ENCODE results near the gene ETV3. TPM values are rescaled to one million over a fixed set of nuclear protein-coding genes. Genes with fewer than 3 reads are reported as not detected.

Gene ETV3
- polyA plus RNA-seq, 12 donors: 13.6 to 133 (median 16.6) TPM

GRCh38 chr1:157096881-157097280 lies 41.3 kb downstream of the ETV3 start:
- no peak for DNase-seq

GRCh38 chr1:157095551-157095950 lies 42.6 kb downstream of the ETV3 start:
- DNase-seq: no peak

GRCh38 chr1:157095091-157095490 lies 43.1 kb downstream of the ETV3 start:
- no peak for DNase-seq

- DNase-seq: no peak
These were observed 45.4 kb downstream of the ETV3 start for GRCh38 chr1:157092831-157093230.

- DNase-seq: no peak
These were observed 46.4 kb downstream of the ETV3 start for GRCh38 chr1:157091668-157092273.

GRCh38 chr1:157091186-157091585 lies 47.0 kb downstream of the ETV3 start:
- no peak for DNase-seq

- DNase-seq: no peak
These were observed 47.4 kb downstream of the ETV3 start for GRCh38 chr1:157090771-157091170.

- peak; percentile 91 for DNase-seq
These were observed 48.0 kb downstream of the ETV3 start for GRCh38 chr1:157090196-157090647.

GRCh38 chr1:157089789-157090188 lies 48.4 kb downstream of the ETV3 start:
- DNase-seq: no peak

GRCh38 chr1:157088607-157089006 lies 49.6 kb downstream of the ETV3 start:
- DNase-seq: no peak

GRCh38 chr1:157087030-157087429 lies 51.2 kb downstream of the ETV3 start:
- DNase-seq: no peak

GRCh38 chr1:157086299-157086698 lies 51.9 kb downstream of the ETV3 start:
- DNase-seq: no peak

GRCh38 chr1:157085421-157085820 lies 52.8 kb downstream of the ETV3 start:
- DNase-seq: no peak

- no peak for DNase-seq
These were observed 53.5 kb downstream of the ETV3 start for GRCh38 chr1:157084720-157085119.

- no peak for DNase-seq
These were observed 56.5 kb downstream of the ETV3 start for GRCh38 chr1:157081707-157082106.

- no peak for DNase-seq
These were observed 57.5 kb downstream of the ETV3 start for GRCh38 chr1:157080714-157081113.

- no peak for DNase-seq
These were observed 60.8 kb downstream of the ETV3 start for GRCh38 chr1:157077394-157077793.

- DNase-seq: peak; percentile 51
These were observed 64.1 kb downstream of the ETV3 start for GRCh38 chr1:157073944-157074685.

Other genes with a start within 250 kb of the ETV3 start
- 10 to 100 TPM in 11 of 12 donors, not detected in 1; 14.7 to 37.8 (median 23.3) TPM for gene PEAR1, start 244.7 kb downstream of the ETV3 start, polyA plus RNA-seq (ENCODE audit: insufficient read length in 12 of 12)
- gene LRRC71, start 217.8 kb downstream of the ETV3 start, polyA plus RNA-seq (ENCODE audit: insufficient read length in 12 of 12): 1 to 10 TPM in 3 of 12 donors, under 1 TPM in 7, not detected in 2; 0.38 to 1.9 (median 0.83) TPM
- 10 to 100 TPM in 11 of 12 donors, not detected in 1; 18.3 to 29.1 (median 20.6) TPM for gene ARHGEF11, start 92.7 kb downstream of the ETV3 start, polyA plus RNA-seq (ENCODE audit: insufficient read length in 12 of 12)
- under 1 TPM in 2 of 12 donors, not detected in 10; 0.09 to 0.12 TPM for gene ETV3L, start 38.6 kb downstream of the ETV3 start, polyA plus RNA-seq (ENCODE audit: insufficient read length in 12 of 12)

Data from muscle of arm (tissue), 12 donors.